GM19372 (cell line): ENCODE data around the gene FZD2.
"Not testable (repeated sequence)": the region's sequence is repeated elsewhere in the genome, so short reads cannot be mapped to it uniquely, and the experiment has no call there.

ENCODE experiments used
- ATAC-seq: cut with Tn5 transposase; IDR thresholded peaks from one replicate; pipeline ENCODE4 v1.9.1; 2021; ENCODE audit warnings: mild to moderate bottlenecking, low read depth, moderate library complexity; ENCODE audit not compliant: unreplicated experiment

Gene FZD2

GRCh38 chr17:44572801-44573200 is 15.5 kb downstream of the FZD2 start:
- ATAC-seq = no peak

- ATAC-seq = no peak
Observed at GRCh38 chr17:44575403-44575802, 18.1 kb downstream of the FZD2 start.

- ATAC-seq = no peak
Observed at GRCh38 chr17:44578947-44579346, 21.7 kb downstream of the FZD2 start.

- no peak for ATAC-seq
Observed at GRCh38 chr17:44581868-44582267, 24.6 kb downstream of the FZD2 start.

GRCh38 chr17:44584443-44584842 is 27.2 kb downstream of the FZD2 start:
- ATAC-seq = no peak

GRCh38 chr17:44585315-44585714 is 28.0 kb downstream of the FZD2 start:
- ATAC-seq = no peak

- no peak for ATAC-seq
Observed at GRCh38 chr17:44587339-44587738, 30.1 kb downstream of the FZD2 start.

- no peak for ATAC-seq
Observed at GRCh38 chr17:44589316-44590071, 32.2 kb downstream of the FZD2 start.

GRCh38 chr17:44590072-44590462 is 32.8 kb downstream of the FZD2 start:
- not testable (repeated sequence) for ATAC-seq

- ATAC-seq = not testable (repeated sequence)
Observed at GRCh38 chr17:44590762-44591161, 33.5 kb downstream of the FZD2 start.

- ATAC-seq = no peak
Observed at GRCh38 chr17:44591206-44591605, 33.9 kb downstream of the FZD2 start.

- no peak for ATAC-seq
Observed at GRCh38 chr17:44593156-44593555, 35.9 kb downstream of the FZD2 start.

- no peak for ATAC-seq
Observed at GRCh38 chr17:44595216-44595775, 38.0 kb downstream of the FZD2 start.

- no peak for ATAC-seq
Observed at GRCh38 chr17:44598329-44598728, 41.0 kb downstream of the FZD2 start.

- ATAC-seq = no peak
Observed at GRCh38 chr17:44598932-44599297, 41.6 kb downstream of the FZD2 start.

GRCh38 chr17:44599298-44600175 is 42.3 kb downstream of the FZD2 start:
- no peak for ATAC-seq

GRCh38 chr17:44601539-44601938 is 44.3 kb downstream of the FZD2 start:
- ATAC-seq = no peak

GRCh38 chr17:44601973-44602372 is 44.7 kb downstream of the FZD2 start:
- ATAC-seq = no peak

GRCh38 chr17:44602390-44602789 is 45.1 kb downstream of the FZD2 start:
- ATAC-seq = no peak

GRCh38 chr17:44602970-44603369 is 45.7 kb downstream of the FZD2 start:
- ATAC-seq = no peak

GRCh38 chr17:44604116-44604761 is 47.0 kb downstream of the FZD2 start:
- no peak for ATAC-seq
